Measurements from ENCODE around the gene MATN4. TPM values are rescaled to one million over a fixed set of nuclear protein-coding genes. Genes with fewer than 3 reads are reported as not detected.
A peak's percentile ranks its signal among the peaks of the same experiment; 100 is the strongest.

The MATN4 gene
- total RNA-seq, 1 experiment from 2014 or later: not detected

DNA sequence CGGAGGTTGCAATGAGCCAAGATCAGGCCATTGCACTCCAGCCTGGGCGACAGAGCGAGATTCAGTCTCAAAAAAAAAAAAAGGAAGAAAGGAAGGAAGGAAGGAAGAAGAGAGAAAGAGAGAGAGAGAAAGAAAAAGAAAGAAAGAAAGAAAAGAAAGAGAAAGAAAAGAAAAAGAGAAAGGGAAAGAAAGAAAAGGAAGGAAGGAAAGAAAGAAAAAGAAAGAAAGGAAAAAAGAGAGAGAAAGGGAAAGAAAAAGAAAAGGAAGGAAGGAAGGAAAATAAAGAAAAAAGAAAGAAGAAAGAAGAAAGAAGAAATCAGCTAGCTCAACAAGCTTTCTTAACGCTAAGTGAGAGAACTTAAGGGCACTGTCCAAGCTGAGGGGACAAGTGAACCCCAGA, 7.6 kb upstream of the MATN4 start:
- DNase-seq (ENCODE audit: low read depth): no peak

DNA sequence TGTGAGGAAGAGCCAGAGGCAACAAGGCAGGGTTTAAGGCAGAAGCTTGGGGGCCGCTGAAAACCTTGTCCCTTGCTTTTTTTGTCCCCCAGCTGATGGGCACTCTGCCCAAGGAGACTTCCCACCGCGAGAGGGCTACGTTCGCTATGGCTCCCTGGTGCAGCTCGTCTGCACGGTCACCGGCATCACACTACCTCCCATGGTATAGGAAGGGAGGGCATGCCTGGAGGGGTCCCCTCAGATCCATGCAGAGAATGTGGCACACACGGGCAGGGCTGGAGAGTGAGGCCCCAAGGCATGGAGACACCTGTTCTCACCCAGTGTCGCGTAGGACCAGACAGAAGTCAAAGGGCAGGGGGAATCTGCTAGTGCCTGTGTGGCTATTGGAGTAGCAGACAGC, 5.8 kb upstream of the MATN4 start:
- no peak for DNase-seq (ENCODE audit: low read depth)

DNA sequence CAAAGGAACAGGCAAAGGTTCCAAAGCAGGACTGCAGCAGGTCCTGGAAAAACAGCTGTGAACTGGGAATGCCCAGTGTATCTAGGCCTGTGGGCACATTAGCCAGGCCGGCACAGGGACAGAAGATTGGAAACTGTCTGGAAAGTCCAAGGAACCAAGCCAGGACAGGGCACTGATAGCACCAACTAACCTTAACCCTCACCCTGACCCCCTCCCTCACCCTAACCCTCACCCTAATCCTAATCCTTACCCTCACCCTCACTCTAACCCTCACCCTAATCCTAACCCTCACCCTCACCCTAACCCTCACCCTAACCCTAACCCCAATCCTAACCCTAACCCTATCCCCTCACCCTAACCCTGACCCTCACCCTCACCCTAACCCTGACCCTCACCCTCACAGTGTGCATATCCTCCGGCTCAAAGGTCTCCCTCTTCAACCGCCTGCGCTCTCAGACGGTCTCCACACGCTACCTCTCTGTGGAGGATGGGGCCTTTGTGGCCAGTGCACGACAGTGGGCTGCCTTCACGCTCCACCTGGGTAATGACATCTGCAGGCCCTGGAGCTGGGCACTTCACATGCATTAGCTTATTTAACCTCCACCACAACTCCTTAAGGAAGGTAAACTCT, 5.1 kb upstream of the MATN4 start:
- DNase-seq (ENCODE audit: low read depth): no peak

DNA sequence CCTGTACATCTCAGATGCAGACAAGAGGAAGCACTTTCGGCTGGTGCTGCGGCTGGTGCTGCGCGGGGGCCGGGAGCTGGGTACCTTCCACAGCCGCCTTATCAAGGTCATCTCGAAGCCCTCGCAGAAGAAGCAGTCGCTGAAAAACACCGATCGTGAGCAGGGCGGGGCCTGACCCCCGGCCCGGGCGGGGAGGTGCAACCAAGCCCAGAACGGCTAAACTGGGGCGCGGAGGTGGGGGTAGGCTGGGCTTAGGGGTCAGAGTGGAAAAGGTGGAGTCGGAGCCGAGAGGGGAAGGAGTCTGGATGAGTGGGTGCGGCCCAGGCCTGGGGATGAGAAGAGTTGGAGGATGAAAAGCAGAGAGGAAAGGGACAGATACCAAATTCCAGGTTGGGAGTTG, 4.1 kb upstream of the MATN4 start:
- no peak for DNase-seq (ENCODE audit: low read depth)

DNA sequence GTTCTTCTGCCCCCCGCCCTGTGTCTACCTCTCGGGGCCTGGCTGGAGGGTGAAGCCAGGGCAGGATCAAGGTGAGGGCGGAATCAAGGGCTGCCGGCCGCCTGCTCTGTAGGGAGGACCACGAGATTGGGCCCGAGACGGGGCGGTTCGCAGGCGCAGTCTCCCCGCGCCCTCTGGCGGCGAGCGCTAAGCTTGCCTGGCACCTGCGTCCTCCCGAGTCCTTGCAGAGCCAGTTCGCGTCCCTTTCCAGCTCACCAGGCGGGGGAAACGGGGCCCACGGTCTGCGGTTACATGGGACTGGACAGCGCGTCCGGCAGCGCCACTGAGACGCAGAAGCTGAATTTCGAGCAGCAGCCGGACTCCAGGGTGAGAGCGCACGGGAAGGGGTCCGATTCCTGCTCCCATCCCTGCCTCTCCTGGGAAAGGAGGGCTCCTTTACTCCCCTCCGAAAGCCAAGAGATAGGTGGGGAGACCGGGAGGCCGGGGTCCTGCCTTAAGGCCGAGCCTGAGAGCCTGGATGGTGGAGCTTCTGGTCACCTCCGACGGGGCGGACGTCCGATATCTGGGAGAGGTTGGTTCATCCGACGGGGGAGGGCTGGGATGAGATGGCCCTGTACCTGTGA, 3.6 kb upstream of the MATN4 start:
- peak; percentile 61 for DNase-seq (ENCODE audit: low read depth)

DNA sequence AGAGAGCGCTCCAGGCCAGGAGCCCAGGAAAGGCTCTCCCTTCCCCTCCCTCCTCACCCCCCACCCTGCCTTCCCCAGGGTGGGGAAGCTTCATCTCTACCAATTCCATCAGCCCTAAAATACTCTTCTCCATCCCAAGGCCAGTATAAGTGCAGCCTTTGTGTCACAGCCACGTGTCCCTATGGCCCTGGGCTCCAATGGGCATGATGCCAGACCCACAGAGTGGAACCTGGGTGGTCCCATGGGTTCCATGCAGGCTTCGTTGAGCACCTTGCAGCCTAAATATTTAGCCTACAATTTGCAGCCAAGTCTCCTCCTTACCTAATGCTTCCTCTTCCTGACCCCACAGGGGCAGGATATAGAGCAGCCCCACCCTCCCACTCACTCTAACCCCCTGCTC, 976 bp upstream of the MATN4 start:
- DNase-seq (ENCODE audit: low read depth): no peak

DNA sequence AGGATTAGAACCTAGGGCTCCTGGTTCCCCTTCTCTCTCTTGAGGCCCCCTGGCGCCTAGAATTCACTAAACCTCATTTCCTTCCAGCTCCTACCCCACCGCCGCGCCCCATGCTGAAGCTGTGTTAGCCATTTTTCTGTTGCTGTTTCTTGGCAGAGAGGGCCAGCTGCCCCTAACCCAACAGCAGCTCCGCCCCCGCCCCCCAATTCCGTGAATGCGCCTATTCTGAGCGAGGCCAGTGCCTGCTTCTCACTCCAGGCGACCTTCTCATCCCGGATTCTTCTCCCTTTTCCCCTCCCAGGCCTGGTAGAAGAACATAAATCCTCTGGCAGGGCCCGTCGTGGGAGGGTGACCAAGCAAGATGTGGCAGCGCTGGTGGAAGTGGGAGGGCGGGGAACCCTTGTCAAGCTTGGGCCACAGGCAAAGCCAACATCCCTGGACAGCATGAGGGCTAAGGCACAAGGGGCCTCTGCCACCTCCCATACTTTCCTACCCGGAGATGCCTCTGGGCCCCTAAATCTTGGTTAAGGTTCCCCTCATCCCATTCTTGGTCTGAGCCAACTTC, 941 bp downstream of the MATN4 start:
- DNase-seq (ENCODE audit: low read depth): no peak

DNA sequence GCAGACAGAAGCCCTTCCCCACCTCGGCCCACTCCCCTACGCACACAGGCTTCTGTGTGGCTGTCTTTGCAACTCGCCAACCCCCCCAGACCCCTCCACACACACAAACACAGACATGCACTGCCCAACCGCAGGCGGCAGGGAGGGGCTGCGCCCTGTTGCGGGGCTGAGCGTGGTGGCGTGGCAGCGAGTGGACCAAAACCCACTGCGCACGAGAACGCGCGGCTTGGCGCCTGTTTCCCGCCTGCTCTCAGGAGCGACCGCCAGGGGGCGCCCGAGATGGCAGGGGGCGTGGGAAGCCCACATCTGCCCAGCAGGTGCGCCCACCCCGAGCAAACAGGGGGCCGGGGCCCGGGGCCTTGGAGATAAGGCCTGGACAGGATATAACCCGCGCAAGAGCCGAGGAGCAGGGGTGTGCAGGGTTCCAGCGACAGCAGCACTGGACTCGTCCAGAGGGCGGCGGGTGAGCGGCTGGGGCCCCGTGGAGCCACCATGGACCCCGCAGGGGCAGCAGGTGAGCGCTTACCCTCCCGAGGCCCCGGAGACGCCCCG, 1.6 kb downstream of the MATN4 start, which contains the start of gene RBPJL:
Gene RBPJL, plus strand, starts transcription at position 410 of the 552 bp plus-strand sequence. Its CDS starts 83 bp downstream, at position 493.
- DNase-seq (ENCODE audit: low read depth): no peak

DNA sequence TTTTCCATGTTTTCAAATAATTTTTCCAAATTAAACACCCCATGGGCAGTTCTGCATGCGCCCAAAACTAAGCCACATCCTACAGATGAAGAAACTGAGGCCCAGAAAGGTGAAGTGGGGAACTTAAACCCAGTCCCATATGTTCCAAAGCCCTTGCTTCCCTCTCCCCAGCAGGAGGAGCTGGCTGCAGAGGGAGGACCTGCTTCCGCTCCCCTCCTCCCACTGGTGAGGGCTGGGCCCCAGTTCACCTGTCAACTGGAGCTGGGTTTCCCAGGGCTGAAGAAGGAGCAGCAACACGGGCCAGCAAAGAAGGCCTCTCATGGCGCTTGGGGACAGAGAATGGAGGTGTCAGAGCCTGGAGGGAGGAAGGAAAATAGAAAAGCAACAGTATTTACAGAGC, 2.8 kb downstream of the MATN4 start:
- no peak for DNase-seq (ENCODE audit: low read depth)

DNA sequence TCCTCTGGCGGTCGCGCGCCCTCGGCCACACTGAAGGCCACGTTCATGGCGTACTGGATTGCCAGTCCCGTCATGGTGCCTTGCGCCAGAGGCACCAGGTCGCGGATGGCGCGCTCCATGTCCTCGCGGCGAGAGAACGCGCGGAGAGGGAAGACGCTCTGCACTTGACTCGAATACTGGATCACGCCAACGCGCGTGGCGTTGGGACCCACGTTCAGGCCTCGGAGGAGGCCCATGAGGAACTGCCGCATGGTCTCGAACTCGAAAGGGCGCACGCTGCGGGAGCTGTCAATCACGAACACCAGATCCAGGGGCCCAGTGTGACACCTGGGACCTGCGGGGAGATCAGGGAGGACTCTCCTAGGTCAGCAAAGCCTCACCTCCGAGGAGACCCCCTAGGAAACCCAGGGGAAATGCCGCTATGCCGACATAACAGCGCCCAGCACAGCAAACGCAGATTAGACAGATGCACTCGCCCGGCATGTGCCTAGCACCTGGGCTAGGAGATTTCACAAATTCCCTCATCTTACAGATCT, 3.6 kb downstream of the MATN4 start:
- DNase-seq (ENCODE audit: low read depth): no peak

DNA sequence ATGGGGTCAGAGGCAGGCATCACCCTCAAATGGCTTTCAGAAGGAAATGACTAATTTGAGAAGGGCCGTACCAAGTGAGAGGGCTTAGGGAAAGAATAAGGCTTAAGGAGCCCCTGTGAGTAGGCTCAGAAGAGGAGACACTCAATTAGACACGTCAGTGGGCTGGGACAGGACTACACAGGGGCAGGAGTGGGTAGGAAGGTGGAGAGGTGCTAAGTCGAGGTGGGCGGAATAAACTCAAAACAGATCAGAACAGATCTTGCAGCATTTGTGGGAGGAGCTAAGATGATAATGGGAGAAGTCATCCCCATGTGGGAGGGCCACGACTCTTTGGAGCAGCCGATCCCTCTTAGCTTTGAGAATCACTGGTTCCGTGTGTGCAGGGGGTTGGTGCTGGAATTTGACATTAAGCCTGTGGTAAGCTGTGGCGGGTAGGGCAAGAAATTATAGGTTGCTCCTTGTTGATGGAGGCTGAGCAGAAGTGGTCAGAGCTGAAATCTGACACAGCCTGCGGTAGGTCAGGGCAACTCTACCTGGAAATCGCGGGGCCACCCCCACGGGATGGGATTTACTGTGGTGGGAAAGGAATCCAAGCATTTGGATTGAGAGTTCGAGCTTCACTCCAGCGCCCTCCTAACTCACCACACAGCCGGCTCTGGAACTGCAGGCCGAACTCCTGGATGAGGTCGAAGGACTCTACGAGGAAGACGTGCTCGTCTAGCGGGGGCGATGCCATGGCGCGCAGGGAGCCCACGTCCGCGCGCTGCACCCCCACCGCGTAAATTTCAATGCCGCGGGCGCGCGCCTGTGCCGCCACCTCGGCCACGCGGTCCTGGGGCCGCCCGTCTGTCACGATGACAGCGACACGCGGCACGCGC, 4.3 kb downstream of the MATN4 start:
- DNase-seq (ENCODE audit: low read depth): peak; percentile 28

DNA sequence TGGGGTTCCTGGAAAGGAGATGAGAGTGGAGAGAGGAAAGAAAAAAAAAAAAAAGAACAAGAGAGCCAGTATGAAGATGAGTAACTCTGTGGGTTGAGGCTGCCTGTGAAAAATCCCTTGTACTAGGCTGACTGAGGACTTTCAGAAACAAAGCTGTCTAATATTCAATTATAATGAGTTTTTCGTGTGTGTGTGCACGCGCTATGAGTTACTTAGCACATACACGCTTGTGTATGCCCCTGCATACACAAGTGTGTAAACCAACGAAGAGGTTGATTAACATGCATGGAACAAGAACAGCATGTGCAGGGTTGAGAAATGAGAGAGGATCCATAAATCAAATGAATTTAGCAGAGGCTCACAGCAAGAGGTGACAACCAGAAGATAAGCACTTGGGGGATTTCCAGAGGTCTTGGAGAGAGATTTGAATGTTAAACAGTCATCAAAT, 6.3 kb downstream of the MATN4 start:
- no peak for DNase-seq (ENCODE audit: low read depth)

DNA sequence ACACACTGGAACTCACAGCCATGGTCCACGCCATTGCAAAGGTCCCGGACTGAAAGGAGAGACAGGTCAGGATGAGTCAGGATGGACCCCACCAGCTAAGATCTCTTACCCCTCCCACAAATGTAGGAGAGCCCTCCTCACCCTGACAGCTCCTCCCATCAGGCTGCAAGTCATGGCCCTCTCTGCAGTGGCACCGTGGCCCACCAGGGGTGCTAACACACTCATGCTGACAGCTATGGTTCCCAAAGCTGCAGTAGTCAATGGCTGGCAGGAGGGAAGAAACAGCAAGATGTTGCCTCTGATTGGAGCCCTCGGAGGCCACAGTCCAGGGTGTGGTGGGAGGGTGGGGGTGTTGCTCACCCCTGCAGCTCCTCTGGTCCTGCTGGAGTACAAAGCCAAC, 7.1 kb downstream of the MATN4 start:
- peak; percentile 71 for DNase-seq (ENCODE audit: low read depth)

DNA sequence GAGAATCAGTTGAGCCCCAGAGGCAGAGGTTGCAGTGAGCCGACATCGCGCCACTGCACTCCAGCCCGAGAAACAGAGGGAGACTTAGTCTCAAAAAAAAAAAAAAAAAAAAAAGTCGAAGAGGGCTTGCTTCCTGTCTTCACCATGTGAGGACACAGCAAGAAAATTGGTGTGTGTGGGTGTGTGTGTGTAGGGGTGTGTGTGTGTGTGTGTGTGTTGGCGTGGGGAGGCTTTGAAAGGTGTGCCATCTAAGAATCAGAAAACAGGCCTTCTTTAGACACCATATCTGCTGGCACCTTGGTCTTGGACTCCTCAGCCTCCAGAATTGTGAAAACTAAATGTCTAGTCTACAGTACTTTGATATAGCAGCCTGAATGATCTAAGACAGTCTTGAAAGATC, 8.3 kb downstream of the MATN4 start:
- no peak for DNase-seq (ENCODE audit: low read depth)

DNA sequence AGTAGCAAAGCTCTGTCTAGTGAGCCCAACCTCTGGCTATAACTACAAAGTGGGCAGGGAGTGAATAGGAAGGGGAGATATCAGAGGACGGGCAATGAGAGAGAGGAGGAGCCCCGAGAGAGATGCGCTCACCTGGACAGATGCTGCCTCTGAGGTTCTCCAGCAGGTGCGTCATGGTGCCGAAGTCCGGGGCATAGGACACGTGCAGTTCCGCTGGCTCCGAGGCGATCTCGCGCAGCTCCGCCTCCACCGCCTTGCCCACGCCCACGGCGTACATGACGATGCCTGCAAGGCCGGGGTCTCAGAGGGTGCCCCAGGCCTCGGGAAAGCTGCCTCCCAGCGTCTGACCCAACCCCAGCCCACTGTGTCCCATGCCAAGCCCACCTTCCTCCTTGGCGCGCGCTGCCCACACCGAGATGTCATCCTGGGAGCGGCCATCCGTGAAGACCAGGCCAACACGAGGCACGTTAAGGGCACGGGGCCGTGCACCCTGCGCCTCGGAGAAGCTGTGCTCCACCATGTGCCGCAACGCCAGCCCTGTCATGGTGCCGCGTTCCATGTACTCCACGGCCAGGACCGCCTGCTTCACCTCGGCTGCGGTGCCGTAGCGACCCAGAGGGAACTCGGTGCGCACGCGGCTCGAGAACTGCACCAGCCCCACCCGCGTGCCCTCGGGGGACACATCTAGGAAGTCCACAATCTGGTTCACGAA, 10.2 kb downstream of the MATN4 start:
- DNase-seq (ENCODE audit: low read depth): no peak

DNA sequence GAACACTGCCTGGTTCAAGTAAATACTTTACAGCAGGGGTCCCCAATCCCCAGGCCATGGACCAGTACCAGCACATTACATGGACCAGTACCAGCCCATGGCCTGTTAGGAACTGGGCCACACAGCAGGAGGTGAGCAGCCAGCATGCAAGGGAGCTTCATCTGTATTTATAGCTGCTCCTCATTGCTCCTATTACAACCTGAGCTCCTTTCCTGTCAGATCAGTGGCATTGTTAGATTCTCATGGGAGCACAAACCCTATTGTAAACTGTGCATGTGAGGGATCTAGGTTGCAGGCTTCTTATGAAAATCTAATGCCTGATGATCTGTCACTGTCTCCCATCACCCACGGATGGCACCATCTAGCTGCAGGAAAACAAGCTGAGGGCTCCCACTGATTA, 13.4 kb downstream of the MATN4 start:
- DNase-seq (ENCODE audit: low read depth): no peak

DNA sequence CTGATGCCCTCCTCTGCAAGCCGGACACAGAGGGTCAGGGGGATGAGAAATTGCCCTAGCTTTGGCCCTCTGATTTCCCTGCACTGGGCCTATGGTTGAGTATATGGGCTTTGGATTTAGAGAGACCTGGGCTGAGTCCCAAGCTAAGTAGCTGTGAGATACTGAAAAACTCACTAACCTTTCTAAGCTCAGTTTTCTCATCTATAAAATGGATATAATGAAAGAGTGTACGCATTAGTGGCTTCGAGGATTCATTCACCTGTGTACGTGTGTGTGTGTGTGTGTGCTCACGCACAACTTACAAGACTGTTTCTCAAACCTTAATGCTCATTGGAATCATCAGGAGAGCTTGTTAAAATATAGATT, 14.1 kb downstream of the MATN4 start:
- no peak for DNase-seq (ENCODE audit: low read depth)

DNA sequence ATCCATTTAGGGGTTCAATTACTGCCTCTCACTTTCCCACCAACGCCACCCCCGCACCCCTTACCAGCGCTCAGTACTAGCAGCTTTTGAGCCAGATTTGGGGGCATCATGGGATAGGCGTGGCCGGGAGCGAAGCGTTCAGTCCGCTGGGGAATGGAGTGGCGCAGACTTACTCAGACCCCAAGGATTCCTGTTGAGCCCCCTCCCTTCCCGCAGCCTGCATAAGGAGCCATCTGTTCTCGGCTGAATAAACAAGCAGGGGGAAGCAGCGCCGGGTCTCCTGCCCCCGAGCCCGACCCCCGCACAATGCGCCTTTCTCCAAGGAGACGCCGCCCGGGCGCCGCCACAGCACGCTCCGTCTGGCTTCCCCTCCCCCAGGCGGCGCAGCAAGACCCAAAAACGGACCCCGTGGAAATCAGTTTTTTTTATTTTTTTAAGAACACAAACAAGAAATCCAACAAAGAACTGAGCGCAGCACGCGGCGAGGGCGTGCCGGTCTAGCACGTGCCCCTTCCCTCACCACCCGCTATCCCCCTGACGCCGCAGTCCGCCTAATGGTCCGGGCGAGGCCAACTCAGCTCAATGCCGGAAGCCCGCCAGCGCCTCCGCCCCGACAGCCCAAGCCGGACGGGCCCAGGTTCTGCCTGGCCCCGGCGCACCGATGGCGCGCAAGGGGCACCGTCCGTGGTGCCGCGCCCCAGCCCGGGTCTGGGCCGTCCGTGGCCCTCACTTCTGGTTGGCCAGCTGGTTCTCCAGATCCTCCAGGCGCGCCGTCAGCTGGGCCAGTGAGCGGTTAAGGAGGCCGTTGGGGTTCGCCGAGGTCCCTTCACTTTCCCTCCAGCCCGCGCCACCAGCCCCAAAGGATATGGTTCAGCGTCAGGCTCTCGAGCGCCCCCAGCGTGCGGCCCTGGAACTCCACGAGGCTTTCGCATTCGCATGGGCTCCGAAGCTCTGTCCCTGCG, 14.8 kb downstream of the MATN4 start:
- DNase-seq (ENCODE audit: low read depth): peak; percentile 73

DNA sequence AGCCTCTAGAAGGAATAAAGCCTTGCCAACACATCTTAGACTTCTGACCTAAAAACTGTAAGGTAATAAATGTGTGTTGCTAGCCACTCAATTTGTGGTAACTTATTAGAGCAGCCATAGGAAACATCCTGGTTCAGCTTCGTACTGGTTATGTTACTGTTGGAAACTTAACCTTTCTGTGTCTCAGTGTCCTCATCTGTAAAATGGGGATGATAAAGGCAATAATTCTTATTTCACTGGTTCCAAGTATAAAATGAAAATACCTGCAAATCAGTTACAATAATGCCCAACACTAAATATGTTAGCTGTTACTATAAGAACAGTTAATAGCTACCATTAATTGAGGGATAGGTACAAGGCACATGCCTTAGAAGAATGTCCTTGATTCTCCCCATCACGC, 15.8 kb downstream of the MATN4 start:
- no peak for DNase-seq (ENCODE audit: low read depth)

DNA sequence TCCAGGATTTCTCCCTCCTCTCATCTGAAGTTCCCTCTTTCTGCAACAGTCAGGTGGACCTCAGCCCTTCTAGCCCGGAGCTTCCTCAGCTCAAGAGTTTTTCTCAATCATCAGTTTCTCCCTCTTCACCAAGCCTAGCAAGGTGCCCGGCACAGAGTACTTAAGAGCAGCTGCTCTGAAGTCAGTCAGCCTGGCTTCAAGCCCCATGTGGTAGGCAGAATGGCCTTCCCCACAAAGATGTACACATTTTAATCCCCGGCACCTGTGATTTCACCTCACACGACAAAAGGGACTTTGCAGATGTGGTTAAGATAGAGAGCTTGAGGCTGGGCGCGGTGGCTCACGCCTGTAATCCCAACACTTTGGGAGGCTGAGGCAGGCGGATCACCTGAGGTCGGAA, 16.6 kb downstream of the MATN4 start:
- DNase-seq (ENCODE audit: low read depth): no peak

All from RPMI7951 (cell line).